GM12873 (cell line): ENCODE measurements around the gene MYL6B.

Experiments used
- TF ChIP-seq, protein P1 (sequence below): IDR thresholded peaks from 2 replicates; pipeline ENCODE4 v1.5.1; 2012; ENCODE audit warnings: low read depth, mild to moderate bottlenecking, moderate library complexity, low read length, control low read depth; ENCODE audit not compliant: insufficient read depth; ENCODE audit errors: missing control alignments

Gene MYL6B

DNA sequence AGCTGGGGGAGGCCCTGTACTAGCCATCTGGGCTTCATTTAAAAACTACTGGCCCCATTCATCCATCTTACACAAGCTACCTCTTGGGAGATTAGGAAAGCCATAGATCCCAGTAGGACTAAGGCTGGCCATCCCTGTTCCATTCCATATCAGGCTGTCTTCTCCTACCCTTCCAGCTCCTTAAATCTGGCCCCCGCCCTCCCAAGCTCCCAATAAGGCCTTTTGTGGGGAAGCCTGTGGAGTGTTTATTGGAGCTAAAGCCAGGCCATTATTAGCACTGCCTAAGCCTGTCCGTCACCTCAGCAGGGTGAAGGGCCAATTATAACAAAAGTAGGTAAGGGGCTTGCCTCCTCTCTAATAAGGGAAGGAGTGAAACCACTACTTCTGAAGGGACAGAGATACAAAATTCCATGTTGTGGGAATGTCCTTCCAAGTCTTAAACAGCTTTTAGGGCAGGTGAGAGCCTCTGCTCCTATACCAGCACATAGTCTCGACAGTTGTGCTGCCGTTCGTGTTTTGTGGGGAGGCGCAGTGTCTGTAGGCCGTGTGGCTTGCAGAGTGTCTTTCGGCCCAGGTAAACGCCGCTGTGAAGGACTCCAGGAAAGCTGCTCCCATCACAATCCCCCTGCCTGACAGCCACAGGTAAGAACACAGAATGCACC, 9.4 kb downstream of the MYL6B start:
- TF ChIP-seq, protein P1, sequence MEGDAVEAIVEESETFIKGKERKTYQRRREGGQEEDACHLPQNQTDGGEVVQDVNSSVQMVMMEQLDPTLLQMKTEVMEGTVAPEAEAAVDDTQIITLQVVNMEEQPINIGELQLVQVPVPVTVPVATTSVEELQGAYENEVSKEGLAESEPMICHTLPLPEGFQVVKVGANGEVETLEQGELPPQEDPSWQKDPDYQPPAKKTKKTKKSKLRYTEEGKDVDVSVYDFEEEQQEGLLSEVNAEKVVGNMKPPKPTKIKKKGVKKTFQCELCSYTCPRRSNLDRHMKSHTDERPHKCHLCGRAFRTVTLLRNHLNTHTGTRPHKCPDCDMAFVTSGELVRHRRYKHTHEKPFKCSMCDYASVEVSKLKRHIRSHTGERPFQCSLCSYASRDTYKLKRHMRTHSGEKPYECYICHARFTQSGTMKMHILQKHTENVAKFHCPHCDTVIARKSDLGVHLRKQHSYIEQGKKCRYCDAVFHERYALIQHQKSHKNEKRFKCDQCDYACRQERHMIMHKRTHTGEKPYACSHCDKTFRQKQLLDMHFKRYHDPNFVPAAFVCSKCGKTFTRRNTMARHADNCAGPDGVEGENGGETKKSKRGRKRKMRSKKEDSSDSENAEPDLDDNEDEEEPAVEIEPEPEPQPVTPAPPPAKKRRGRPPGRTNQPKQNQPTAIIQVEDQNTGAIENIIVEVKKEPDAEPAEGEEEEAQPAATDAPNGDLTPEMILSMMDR, result no peak

DNA sequence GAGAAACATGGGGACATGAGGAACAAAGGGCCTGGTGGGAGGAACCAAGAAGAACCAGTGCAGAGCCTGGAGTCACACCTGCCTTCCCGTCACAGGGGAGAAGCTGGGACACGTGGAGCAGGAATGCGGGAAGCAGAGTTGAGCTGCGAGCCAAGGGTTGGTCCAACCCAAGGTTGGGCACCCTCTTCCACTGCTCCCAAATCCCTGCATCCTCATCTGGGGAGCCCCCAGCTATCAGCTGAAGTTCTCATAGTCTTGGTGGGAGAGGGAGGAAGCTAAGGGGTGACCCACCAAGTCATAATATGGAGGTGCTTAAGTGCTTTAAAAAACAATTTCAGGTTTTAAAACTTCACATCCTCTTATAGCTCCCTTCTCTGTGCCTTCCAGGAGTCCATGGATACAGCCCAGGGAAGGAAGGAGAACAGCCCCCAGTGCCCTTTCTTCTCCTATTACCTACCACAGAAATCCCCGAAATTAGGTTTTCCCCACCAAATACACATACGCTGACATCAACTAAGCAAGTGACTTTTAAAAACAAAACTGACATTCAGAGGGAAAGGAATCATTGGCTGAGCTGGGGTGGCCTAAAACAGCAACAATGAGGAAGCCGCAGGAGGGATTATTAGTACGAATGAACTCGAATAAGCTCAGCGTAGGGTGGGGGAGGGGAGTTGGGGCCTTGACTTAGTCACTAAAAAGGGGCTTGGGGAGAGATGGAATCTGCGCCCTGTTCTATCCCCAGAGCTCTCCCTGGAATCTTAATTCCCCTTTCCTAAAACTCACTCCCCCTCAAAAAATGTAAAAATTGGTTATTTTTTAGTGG, 10.3 kb downstream of the MYL6B start:
- TF ChIP-seq, protein P1, result no peak

DNA sequence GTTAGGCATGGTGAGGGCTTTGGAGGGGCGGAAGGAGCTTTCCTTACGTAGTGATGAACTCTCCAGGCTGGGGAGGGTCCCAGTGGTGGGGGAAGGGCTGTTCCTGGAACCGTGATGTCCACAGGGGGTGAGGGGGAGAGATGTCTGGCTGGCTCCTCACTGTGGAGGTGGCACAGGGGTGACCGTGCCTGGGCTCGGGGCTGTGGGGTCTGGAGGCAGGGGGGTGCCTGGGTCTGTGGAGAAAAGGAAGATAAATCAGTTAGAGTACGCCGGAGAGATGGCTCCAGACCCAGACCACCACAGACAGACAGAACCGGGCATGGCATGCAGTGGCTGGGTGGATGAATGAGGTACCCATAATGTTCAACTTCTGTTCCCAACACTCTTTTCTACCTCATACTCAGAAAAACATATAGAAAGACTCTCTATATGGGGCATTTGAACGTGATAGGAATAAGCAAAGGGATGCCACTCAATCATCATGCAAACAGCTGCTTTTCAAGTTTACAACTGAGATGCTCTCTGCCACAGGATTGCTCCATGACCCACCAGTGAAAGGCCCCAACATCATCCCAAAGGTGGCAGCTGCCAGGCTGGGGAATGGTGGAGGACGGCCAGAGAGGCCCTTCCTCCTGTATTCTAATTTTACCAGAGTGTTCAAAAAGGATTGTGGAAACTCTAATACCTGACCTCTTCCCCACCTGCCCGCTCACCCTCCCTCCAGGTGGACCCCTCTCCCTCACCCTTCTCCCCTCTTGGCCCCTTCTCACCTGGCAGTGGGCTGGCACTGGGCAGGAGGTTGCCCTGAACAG, 11.4 kb downstream of the MYL6B start:
- TF ChIP-seq, protein P1, result no peak

DNA sequence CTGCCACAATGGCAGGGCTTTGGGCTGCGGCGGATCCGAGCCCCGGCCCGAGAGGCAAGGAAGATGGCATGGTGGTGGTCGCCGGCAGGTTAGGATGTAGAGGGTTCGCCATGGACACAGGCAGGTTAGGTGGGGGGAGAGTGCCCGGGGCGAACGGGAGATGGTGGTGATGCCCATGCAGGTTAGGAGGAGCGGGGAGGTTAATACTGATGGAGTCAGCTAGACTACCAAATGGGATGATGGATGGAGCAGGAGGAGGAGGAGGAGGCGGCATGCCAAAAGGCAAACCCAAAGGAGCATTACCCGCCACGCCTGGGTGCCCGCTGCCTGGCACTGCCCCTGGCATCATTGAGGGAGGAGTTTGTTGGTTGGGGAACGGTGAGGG, 11.9 kb downstream of the MYL6B start:
- TF ChIP-seq, protein P1, result no peak

DNA sequence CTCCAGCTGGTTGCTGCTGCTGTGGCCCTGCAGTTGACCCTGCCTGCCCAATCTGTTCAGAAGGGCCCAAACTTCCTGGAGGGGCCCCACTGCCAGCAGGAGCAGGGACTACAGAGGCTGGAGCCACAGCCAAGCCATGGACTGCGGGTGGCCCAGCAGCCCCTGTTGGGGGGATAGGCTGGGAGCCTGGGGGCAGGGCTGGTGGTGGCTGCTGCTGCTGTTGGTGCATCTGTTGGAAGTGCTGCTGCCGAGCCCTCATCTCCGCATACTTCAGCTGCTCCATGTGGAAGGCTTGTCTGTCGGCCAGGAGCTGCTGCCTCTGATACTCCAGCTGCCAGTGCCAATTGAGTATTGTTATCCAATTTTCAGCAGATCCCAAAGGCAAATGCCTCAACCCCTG, 13.0 kb downstream of the MYL6B start:
- TF ChIP-seq, protein P1, result no peak

DNA sequence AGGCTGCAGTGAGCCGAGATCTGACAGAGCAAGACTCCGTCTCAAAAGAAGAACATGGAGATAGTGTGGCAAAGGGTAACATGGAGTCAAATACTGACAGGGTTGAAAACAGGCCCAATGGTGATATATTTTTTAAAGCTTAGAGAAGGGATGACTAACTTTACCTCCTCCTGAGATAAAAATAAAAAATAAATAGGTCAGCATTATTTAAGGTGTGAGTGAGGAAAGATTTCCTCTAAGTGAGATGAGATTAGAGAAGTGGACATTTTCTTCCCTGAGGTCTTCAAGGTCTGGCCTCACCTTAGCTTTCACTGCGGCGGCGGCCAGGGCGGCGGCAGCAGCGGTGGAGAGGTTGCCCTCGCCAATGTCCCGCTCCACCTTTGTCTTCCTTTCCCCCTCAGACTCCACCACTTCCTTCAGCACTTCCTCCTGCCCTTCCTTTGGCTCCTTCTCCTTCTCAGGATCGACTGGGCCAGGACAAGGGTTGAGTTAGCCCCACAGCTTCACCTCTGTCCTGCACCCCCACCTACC, 16.9 kb downstream of the MYL6B start:
- TF ChIP-seq, protein P1, result no peak

DNA sequence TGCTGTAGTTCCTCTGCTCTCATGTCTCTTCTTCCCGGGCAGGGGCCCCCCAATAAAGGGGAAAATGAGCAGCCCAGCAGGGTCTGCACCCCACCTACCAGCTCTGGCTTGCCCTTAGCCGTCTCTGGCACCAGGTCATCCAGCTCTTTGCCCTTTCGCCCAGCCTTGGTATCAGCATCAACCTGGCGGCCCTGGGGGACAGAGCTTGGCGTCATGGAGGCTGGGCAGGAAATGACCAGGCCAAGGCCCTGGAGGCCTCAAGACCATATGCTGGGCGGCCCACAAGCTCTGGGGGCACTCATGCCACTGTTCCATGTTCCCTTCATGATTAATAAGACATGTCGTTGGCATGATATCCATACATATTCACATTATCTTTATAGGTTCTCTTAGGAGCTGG, 20.5 kb downstream of the MYL6B start:
- TF ChIP-seq, protein P1, result no peak
